Esophagus squamous epithelium (tissue), 4 donors: ENCODE data around the gene ZNHIT3.

ENCODE experiments used
- POLR2A ChIP-seq, 4 donors: fragments of 450-650 bp; IDR thresholded peaks; one replicate each; pipeline ENCODE4 v1.6.1; 2017; ENCODE audit warnings: antibody characterized with exemption in 4 of 4, mild to moderate bottlenecking in 4 of 4, moderate library complexity in 3 of 4
- TF ChIP-seq, protein P1 (sequence below), 6 experiments: fragments of 450-650 bp in 4 of 6; fragments of 200-600 bp in 2 of 6; sonication (generic) in 2 of 6; IDR thresholded peaks; one replicate each; pipeline ENCODE4 v1.5.1; 2016 to 2019; ENCODE audit warnings: antibody characterized with exemption in 6 of 6, mild to moderate bottlenecking in 4 of 6, moderate library complexity in 4 of 6

DNA sequence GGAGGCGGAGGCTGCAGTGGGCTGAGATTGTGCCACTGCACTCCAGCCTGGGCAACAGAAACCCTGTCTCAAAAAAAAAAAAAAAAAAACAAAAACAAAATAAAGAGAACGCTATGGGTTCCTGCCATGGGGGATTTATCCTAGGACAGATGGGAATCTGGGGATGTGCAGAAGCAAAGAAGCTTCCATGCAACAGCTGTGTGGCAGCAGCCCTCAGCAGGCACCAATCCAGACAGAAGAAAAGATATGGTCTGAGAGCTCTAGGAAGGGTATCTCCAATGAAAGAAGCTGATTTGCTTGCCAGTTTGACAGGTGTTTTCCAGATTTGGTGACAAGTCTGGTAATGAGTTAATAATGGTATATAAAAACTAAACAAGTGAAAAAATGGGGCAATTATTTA, 36.6 kb downstream of the ZNHIT3 start:
- no peak for TF ChIP-seq POLR2A (IDR thresholded peaks at IDR 0.05)
- TF ChIP-seq, protein P1, sequence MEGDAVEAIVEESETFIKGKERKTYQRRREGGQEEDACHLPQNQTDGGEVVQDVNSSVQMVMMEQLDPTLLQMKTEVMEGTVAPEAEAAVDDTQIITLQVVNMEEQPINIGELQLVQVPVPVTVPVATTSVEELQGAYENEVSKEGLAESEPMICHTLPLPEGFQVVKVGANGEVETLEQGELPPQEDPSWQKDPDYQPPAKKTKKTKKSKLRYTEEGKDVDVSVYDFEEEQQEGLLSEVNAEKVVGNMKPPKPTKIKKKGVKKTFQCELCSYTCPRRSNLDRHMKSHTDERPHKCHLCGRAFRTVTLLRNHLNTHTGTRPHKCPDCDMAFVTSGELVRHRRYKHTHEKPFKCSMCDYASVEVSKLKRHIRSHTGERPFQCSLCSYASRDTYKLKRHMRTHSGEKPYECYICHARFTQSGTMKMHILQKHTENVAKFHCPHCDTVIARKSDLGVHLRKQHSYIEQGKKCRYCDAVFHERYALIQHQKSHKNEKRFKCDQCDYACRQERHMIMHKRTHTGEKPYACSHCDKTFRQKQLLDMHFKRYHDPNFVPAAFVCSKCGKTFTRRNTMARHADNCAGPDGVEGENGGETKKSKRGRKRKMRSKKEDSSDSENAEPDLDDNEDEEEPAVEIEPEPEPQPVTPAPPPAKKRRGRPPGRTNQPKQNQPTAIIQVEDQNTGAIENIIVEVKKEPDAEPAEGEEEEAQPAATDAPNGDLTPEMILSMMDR (IDR thresholded peaks at IDR 0.05), result no peak
